Panc1 (cell line): ENCODE results near the gene UPF1.

Source experiments
- CTCF ChIP-seq: fragments of 450-650 bp; IDR thresholded peaks from 2 replicates; pipeline ENCODE4 v1.5.1; 2017; ENCODE audit warnings: mild to moderate bottlenecking
- POLR2AphosphoS5 ChIP-seq: IDR thresholded peaks from 2 replicates; pipeline ENCODE4 v1.6.1; 2012; ENCODE audit warnings: mild to moderate bottlenecking, low read depth, low read length, moderate library complexity
- REST ChIP-seq, 2 experiments: IDR thresholded peaks; 2 replicates each; pipeline ENCODE4 v1.6.1; 2011 to 2012; ENCODE audit warnings: low read depth in 2 of 2, control low read depth in 1 of 2, low read length in 1 of 2, mild to moderate bottlenecking in 1 of 2, moderate library complexity in 1 of 2; ENCODE audit not compliant: insufficient read depth in 1 of 2
- SIN3A ChIP-seq: IDR thresholded peaks from 2 replicates; pipeline ENCODE4 v1.6.1; 2012; ENCODE audit warnings: low read depth, mild to moderate bottlenecking, low read length, moderate library complexity, borderline replicate concordance; ENCODE audit not compliant: insufficient read depth
- TCF7L2 ChIP-seq: IDR thresholded peaks from 2 replicates; pipeline ENCODE4 v1.6.1; 2011; ENCODE audit warnings: mild to moderate bottlenecking, low read depth, low read length, inconsistent platforms

GRCh38 chr19:18788529-18789421 lies 43.0 kb upstream of the UPF1 start:
- TF ChIP-seq CTCF: no peak
- TF ChIP-seq POLR2AphosphoS5: no peak
- no peak for TF ChIP-seq REST (IDR thresholded peaks at IDR 0.05; ENCODE audit: insufficient read depth in 1 of 2, low read depth in 2 of 2, low read length in 1 of 2)
- TF ChIP-seq SIN3A: no peak
- TF ChIP-seq TCF7L2: no peak
